ENCODE measurements around the gene COQ8B. TPM values are rescaled to one million over a fixed set of nuclear protein-coding genes. Genes with fewer than 3 reads are reported as not detected.

The COQ8B gene
- polyA plus RNA-seq, 1 donor (not counting 4 experiments of a cell fraction or from before 2014, with no cell fraction given) = 11.0 TPM

DNA sequence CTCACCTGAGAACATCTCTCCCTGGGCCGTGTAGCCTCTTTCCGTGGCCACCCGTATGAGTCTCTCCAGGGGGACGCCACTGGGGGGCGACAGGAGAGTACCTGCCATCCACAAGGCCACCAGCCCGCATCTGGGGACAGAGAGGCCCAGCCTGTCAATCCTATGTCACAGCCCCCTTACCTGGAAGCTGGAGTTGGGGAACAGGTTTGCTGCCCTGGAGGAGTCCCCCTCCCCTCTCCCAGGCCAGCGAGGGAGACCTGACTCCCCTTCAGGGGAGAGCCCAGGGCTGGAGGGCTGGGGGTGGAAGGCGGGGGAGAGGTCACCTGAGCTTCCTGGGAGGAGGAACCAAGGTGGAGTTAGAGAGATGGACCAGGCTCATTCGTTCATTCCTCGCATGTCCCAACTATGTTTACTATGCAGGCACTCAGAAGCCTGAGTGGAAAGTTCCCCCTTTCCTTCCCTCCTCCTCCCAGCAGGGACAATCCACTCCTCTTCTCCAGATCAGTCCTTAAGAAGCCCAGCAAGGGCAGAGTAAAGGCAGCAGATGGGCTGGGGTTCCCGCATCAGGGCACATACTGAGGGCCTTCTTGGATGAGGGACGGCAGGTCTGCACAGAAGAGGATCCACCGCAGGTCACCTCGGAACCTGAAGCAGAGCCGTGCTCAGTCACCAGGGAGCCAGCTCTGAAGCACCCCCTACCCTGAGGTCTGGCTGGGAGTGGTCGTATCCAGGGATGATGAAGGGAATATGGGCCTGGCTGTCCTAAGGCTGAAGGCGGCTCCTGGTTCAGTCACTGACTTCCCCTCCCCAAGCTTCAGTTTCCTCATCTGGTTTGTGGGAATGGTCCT is 28.1 kb upstream of the COQ8B start:
- Histone ChIP-seq H3K79me2 (ENCODE audit: control insufficient read depth, insufficient read depth, low read length) (no peaks in the 10 kb centered on the region), H3K9me3 (ENCODE audit: control insufficient read depth, low read depth, low read length) (no peaks in the 10 kb centered on the region), H3K9me1 (ENCODE audit: control insufficient read depth, extremely low read depth, insufficient read depth, low read length) (no peaks in the 10 kb centered on the region), H3K4me2 (ENCODE audit: control insufficient read depth, extremely low read depth, insufficient read depth, low read depth, low read length) (no peak overlapping the region), H4K20me1 (ENCODE audit: control insufficient read depth, extremely low read depth, insufficient read depth, low read length) (no peaks in the 10 kb centered on the region), H2AFZ (ENCODE audit: control insufficient read depth, low read length) (no peak overlapping the region), H3K27ac (ENCODE audit: control insufficient read depth, insufficient read depth, low read length) (no peak overlapping the region), H3K4me3 (ENCODE audit: control insufficient read depth in 2 of 3, extremely low read depth in 1 of 3, insufficient read depth in 2 of 3, low read depth in 1 of 3, low read length in 3 of 3) (no peak overlapping the region), H3K36me3 (ENCODE audit: control insufficient read depth in 2 of 2, extremely low read depth in 1 of 2, insufficient read depth in 2 of 2, low read length in 2 of 2) (peaks cover 1 to 10% of the 10 kb centered on the region in 2 experiments), H3K27me3 (ENCODE audit: control insufficient read depth, extremely low read depth, insufficient read depth, low read length) (no peaks in the 10 kb centered on the region), H3K4me1 (ENCODE audit: control insufficient read depth, extremely low read depth, insufficient read depth, low read length) (peaks cover 10% of the 10 kb centered on the region), H3K9ac (ENCODE audit: control insufficient read depth, extremely low read depth, insufficient read depth, low read length) (no peak overlapping the region)
- DNase-seq (ENCODE audit: low read depth, low spot score) (no peak), FAIRE-seq (no peak)
- dilution Hi-C loops (cut with MboI; ENCODE audit: extremely low pct_ligation_motif_present, low sequenced_read_pairs) = no loop called here
- TF ChIP-seq, protein P1, sequence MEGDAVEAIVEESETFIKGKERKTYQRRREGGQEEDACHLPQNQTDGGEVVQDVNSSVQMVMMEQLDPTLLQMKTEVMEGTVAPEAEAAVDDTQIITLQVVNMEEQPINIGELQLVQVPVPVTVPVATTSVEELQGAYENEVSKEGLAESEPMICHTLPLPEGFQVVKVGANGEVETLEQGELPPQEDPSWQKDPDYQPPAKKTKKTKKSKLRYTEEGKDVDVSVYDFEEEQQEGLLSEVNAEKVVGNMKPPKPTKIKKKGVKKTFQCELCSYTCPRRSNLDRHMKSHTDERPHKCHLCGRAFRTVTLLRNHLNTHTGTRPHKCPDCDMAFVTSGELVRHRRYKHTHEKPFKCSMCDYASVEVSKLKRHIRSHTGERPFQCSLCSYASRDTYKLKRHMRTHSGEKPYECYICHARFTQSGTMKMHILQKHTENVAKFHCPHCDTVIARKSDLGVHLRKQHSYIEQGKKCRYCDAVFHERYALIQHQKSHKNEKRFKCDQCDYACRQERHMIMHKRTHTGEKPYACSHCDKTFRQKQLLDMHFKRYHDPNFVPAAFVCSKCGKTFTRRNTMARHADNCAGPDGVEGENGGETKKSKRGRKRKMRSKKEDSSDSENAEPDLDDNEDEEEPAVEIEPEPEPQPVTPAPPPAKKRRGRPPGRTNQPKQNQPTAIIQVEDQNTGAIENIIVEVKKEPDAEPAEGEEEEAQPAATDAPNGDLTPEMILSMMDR (optimal IDR thresholded peaks at IDR 0.05 in 1 of 3, IDR thresholded peaks at IDR 0.05 in 1 of 3, conservative IDR thresholded peaks at IDR 0.05 in 1 of 3; ENCODE audit: extremely low read depth in 1 of 3, insufficient read depth in 2 of 3, low read length in 3 of 3) = peak in 1 of 3 experiments; percentile 28
- TF ChIP-seq EZH2 (IDR thresholded peaks at IDR 0.05; ENCODE audit: low read length) = no peak

DNA sequence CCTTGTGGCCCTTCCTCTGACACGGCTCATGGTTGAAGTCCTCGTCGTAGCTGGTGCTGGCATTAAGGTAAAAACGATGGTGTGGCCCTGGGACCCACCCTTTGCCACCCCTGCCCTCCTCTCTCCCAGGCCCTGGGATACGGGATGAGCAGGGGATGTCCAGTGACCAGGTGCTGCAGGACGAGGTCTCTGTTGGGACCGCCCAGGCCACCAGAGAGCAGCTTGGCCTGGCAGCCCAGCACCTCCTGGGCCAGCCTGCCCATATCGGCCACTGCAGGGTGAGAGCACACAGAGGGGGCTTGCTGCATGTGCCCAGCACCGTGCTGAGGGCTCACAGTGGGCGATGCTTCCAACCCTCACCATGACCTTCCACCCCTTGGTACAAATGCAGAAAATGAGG is 27.2 kb upstream of the COQ8B start:
- H3K27ac ChIP-seq (ENCODE audit: control insufficient read depth, insufficient read depth, low read length) = no peak overlapping the region
- dilution Hi-C loops (cut with MboI; ENCODE audit: extremely low pct_ligation_motif_present, low sequenced_read_pairs) = no loop called here
- no peak overlapping the region for H3K4me3 ChIP-seq (ENCODE audit: control insufficient read depth in 2 of 3, extremely low read depth in 1 of 3, insufficient read depth in 2 of 3, low read depth in 1 of 3, low read length in 3 of 3)
- peaks cover 7 to 19% of the 10 kb centered on the region in 2 experiments for H3K36me3 ChIP-seq (ENCODE audit: control insufficient read depth in 2 of 2, extremely low read depth in 1 of 2, insufficient read depth in 2 of 2, low read length in 2 of 2)
- H2AFZ ChIP-seq (ENCODE audit: control insufficient read depth, low read length) = no peak overlapping the region
- no peaks in the 10 kb centered on the region for H3K79me2 ChIP-seq (ENCODE audit: control insufficient read depth, insufficient read depth, low read length)
- no peak overlapping the region for H3K4me2 ChIP-seq (ENCODE audit: control insufficient read depth, extremely low read depth, insufficient read depth, low read depth, low read length)
- no peak overlapping the region for H3K9ac ChIP-seq (ENCODE audit: control insufficient read depth, extremely low read depth, insufficient read depth, low read length)
- DNase-seq (ENCODE audit: low read depth, low spot score) (no peak), FAIRE-seq (no peak)
- no peaks in the 10 kb centered on the region for H3K9me3 ChIP-seq (ENCODE audit: control insufficient read depth, low read depth, low read length)
- TF ChIP-seq, protein P1 (optimal IDR thresholded peaks at IDR 0.05 in 1 of 3, IDR thresholded peaks at IDR 0.05 in 1 of 3, conservative IDR thresholded peaks at IDR 0.05 in 1 of 3; ENCODE audit: extremely low read depth in 1 of 3, insufficient read depth in 2 of 3, low read length in 3 of 3) = no peak
- no peak for TF ChIP-seq EZH2 (IDR thresholded peaks at IDR 0.05; ENCODE audit: low read length)
- H3K27me3 ChIP-seq (ENCODE audit: control insufficient read depth, extremely low read depth, insufficient read depth, low read length) = no peaks in the 10 kb centered on the region
- H3K9me1 ChIP-seq (ENCODE audit: control insufficient read depth, extremely low read depth, insufficient read depth, low read length) = no peaks in the 10 kb centered on the region
- peaks cover 2% of the 10 kb centered on the region for H3K4me1 ChIP-seq (ENCODE audit: control insufficient read depth, extremely low read depth, insufficient read depth, low read length)
- no peaks in the 10 kb centered on the region for H4K20me1 ChIP-seq (ENCODE audit: control insufficient read depth, extremely low read depth, insufficient read depth, low read length)

Measured in keratinocyte (primary cell).